Colonic mucosa (tissue), 4 donors: ENCODE measurements around the gene BOK. TPM values are rescaled to one million over a fixed set of nuclear protein-coding genes. Genes with fewer than 3 reads are reported as not detected.
"Not testable (repeated sequence)": the region's sequence is repeated elsewhere in the genome, so short reads cannot be mapped to it uniquely, and the experiment has no call there.

Experiments used
- DNase-seq: peaks from one replicate; pipeline ENCODE4 v3.0.0-alpha.2; 2020
- H3K27ac ChIP-seq: fragments of 200-600 bp; one replicate; pipeline ENCODE4 v1.8.0; 2021
- H3K27me3 ChIP-seq: fragments of 200-600 bp; one replicate; pipeline ENCODE4 v1.8.0; 2021
- H3K36me3 ChIP-seq: fragments of 200-600 bp; one replicate; pipeline ENCODE4 v1.8.0; 2021
- H3K4me1 ChIP-seq: fragments of 200-600 bp; one replicate; pipeline ENCODE4 v1.8.0; 2021; ENCODE audit warnings: mild to moderate bottlenecking
- H3K4me3 ChIP-seq: fragments of 200-600 bp; one replicate; pipeline ENCODE4 v1.8.0; 2021
- H3K9ac ChIP-seq, 2 donors: one replicate each; pipeline ENCODE4 v1.7.0; 2013; ENCODE audit warnings: control low read depth in 2 of 2, low read depth in 2 of 2, low read length in 2 of 2
- H3K9me3 ChIP-seq: fragments of 200-600 bp; one replicate; pipeline ENCODE4 v1.8.0; 2021
- CTCF ChIP-seq: fragments of 200-600 bp; IDR thresholded peaks from one replicate; pipeline ENCODE4 v1.8.0; 2022; ENCODE audit warnings: antibody characterized with exemption, mild to moderate bottlenecking
- intact Hi-C: fragments of 100-400 bp; cut with DNase I; formaldehyde crosslinking; loops from one replicate; pipeline ENCODE4 v1.14.1; 2022
- total RNA-seq, 2 donors: library from RNA; stranded (reverse); fragmentation: NEBNext Ultra II Directional in 1 of 2; extraction: Animal tissue kit (Norgen Biotek cat#: 25700) in 1 of 2; gene quantifications; one replicate each; pipeline ENCODE4 v1.2.1, GENCODE V29; 2021
- donor health status: healthy.
- donor health status: DM: no; HTN: no; CAD: no.
- donor health status: DM: no; HTN: no; CAD: no.

BOK gene
- total RNA-seq, 2 donors from 2014 or later = 8.3 to 14.1 TPM

- Histone ChIP-seq H3K36me3 (no peaks in the 10 kb centered on the region), H3K4me1 (peaks cover 3% of the 10 kb centered on the region), H3K4me3 (no peak overlapping the region), H3K27ac (no peak overlapping the region), H3K9me3 (no peaks in the 10 kb centered on the region), H3K9ac (no peak overlapping the region), H3K27me3 (peaks cover under 1% of the 10 kb centered on the region)
- no peak for TF ChIP-seq CTCF
- DNase-seq = no peak
- intact Hi-C loops = no loop called here
Measured at GRCh38 chr2:241563981-241564595, 5.5 kb downstream of the BOK start.

GRCh38 chr2:241564596-241565410 lies 6.3 kb downstream of the BOK start:
- no peak for DNase-seq

GRCh38 chr2:241565411-241565810 lies 6.9 kb downstream of the BOK start:
- Histone ChIP-seq H3K4me3 (no peak overlapping the region), H3K4me1 (no peaks in the 10 kb centered on the region), H3K27ac (no peak overlapping the region), H3K9me3 (no peaks in the 10 kb centered on the region), H3K27me3 (no peaks in the 10 kb centered on the region), H3K9ac (no peak overlapping the region), H3K36me3 (no peaks in the 10 kb centered on the region)
- intact Hi-C loops = no loop called here
- no peak for TF ChIP-seq CTCF
- no peak for DNase-seq

More at GRCh38 chr2:241564596-241565410, 6.3 kb downstream of the BOK start:
- intact Hi-C loops = no loop called here
- H3K4me3 ChIP-seq = no peak overlapping the region
- no peak overlapping the region for H3K27ac ChIP-seq
- no peaks in the 10 kb centered on the region for H3K36me3 ChIP-seq
- no peaks in the 10 kb centered on the region for H3K4me1 ChIP-seq
- no peak for TF ChIP-seq CTCF
- H3K27me3 ChIP-seq = no peaks in the 10 kb centered on the region
- no peaks in the 10 kb centered on the region for H3K9me3 ChIP-seq
- H3K9ac ChIP-seq = no peak overlapping the region

- H3K9ac ChIP-seq, intact Hi-C loops, H3K27me3 ChIP-seq, H3K36me3 ChIP-seq, DNase-seq, H3K4me3 ChIP-seq, H3K9me3 ChIP-seq, H3K27ac ChIP-seq, H3K4me1 ChIP-seq: not testable (repeated sequence)
Measured at GRCh38 chr2:241566021-241566420, 7.5 kb downstream of the BOK start.

- TF ChIP-seq CTCF = no peak
- no peaks in the 10 kb centered on the region for H3K9me3 ChIP-seq
- H3K4me1 ChIP-seq = no peaks in the 10 kb centered on the region
- H3K9ac ChIP-seq = no peak overlapping the region
- H3K36me3 ChIP-seq = no peaks in the 10 kb centered on the region
- H3K27me3 ChIP-seq = no peaks in the 10 kb centered on the region
- DNase-seq = no peak
- intact Hi-C loops = no loop called here
- H3K4me3 ChIP-seq = no peak overlapping the region
- no peak overlapping the region for H3K27ac ChIP-seq
Measured at GRCh38 chr2:241566468-241566867, 7.9 kb downstream of the BOK start.

GRCh38 chr2:241567266-241567665 lies 8.7 kb downstream of the BOK start:
- H3K27me3 ChIP-seq, H3K27ac ChIP-seq, H3K9ac ChIP-seq, H3K4me3 ChIP-seq, H3K9me3 ChIP-seq, intact Hi-C loops, DNase-seq, H3K36me3 ChIP-seq, H3K4me1 ChIP-seq: not testable (repeated sequence)
